Neural cell (in vitro differentiated cells): ENCODE measurements around the gene PCP2. TPM values are rescaled to one million over a fixed set of nuclear protein-coding genes. Genes with fewer than 3 reads are reported as not detected.

Source experiments
- H2AFZ ChIP-seq: fragments of 200-600, 300-800 bp; sonication (generic), shearing (Covaris generic); 2 replicates; pipeline ENCODE4 v1.6.0; 2014; ENCODE audit warnings: low read depth, mild to moderate bottlenecking, antibody characterized with exemption, low read length, moderate library complexity
- H3F3A ChIP-seq: fragments of 200-600 bp; shearing (Covaris generic); 2 replicates; pipeline ENCODE4 v1.6.1; 2016; ENCODE audit warnings: mild to moderate bottlenecking, moderate library complexity, mixed read lengths, antibody characterized with exemption, low read length; ENCODE audit not compliant: insufficient read depth, poor library complexity, severe bottlenecking
- H3K27ac ChIP-seq: fragments of 200-600, 300-800 bp; sonication (generic), shearing (Covaris generic); 2 replicates; pipeline ENCODE4 v1.5.1; 2014; ENCODE audit warnings: mild to moderate bottlenecking, low read length, moderate library complexity
- H3K27me3 ChIP-seq: fragments of 300-800, 200-600 bp; sonication (generic), shearing (Covaris generic); 2 replicates; pipeline ENCODE4 v1.6.0; 2014; ENCODE audit warnings: mild to moderate bottlenecking, low read depth, low read length, moderate library complexity; ENCODE audit not compliant: insufficient read depth
- H3K36me3 ChIP-seq: fragments of 300-800, 200-600 bp; sonication (generic), shearing (Covaris generic); 2 replicates; pipeline ENCODE4 v1.5.1; 2014; ENCODE audit warnings: mild to moderate bottlenecking, antibody characterized with exemption, low read length, moderate library complexity; ENCODE audit not compliant: insufficient read depth
- H3K4me2 ChIP-seq: fragments of 300-800, 200-600 bp; sonication (generic), shearing (Covaris generic); 2 replicates; pipeline ENCODE4 v1.6.0; 2014; ENCODE audit warnings: mild to moderate bottlenecking, low read length
- H3K4me3 ChIP-seq: fragments of 300-800, 200-600 bp; sonication (generic), shearing (Covaris generic); 2 replicates; pipeline ENCODE4 v1.5.1; 2014; ENCODE audit warnings: mild to moderate bottlenecking, low read length, moderate library complexity
- H3K79me2 ChIP-seq: fragments of 200-600 bp; shearing (Covaris generic); replicated peaks from 2 replicates; pipeline ENCODE4 v1.6.0; 2014; ENCODE audit warnings: mild to moderate bottlenecking, low read length, moderate library complexity; ENCODE audit not compliant: insufficient read depth
- H3K9ac ChIP-seq: fragments of 300-800, 200-600 bp; sonication (generic), shearing (Covaris generic); 2 replicates; pipeline ENCODE4 v1.6.1; 2016; ENCODE audit warnings: mild to moderate bottlenecking, low read length, mixed read lengths
- H3K9me2 ChIP-seq: fragments of 200-600 bp; shearing (Covaris generic); 2 replicates; pipeline ENCODE4 v1.6.1; 2016; ENCODE audit warnings: mild to moderate bottlenecking, low read length, mixed read lengths; ENCODE audit not compliant: insufficient read depth
- H3K9me3 ChIP-seq: fragments of 200-600, 300-800 bp; sonication (generic), shearing (Covaris generic); 2 replicates; pipeline ENCODE4 v1.6.1; 2016; ENCODE audit warnings: mild to moderate bottlenecking, mixed run types, low read length, moderate library complexity, mixed read lengths
- H4K20me1 ChIP-seq: fragments of 200-600 bp; shearing (Covaris generic); 2 replicates; pipeline ENCODE4 v1.6.1; 2016; ENCODE audit warnings: mild to moderate bottlenecking, mixed run types; ENCODE audit not compliant: insufficient read depth
- EP300 ChIP-seq: fragments of 450-650 bp; conservative IDR thresholded peaks from 2 replicates; pipeline ENCODE4 v1.6.1; 2014; ENCODE audit warnings: antibody characterized with exemption, mild to moderate bottlenecking, moderate library complexity; ENCODE audit not compliant: poor library complexity, severe bottlenecking
- EZH2 ChIP-seq: fragments of 200-600, 300-800 bp; shearing (Covaris generic), sonication (generic); IDR thresholded peaks from 2 replicates; pipeline ENCODE4 v1.6.1; 2014; ENCODE audit warnings: antibody characterized with exemption, low read length, borderline replicate concordance, mild to moderate bottlenecking; ENCODE audit not compliant: insufficient read depth, poor library complexity, severe bottlenecking
- MXI1 ChIP-seq: fragments of 450-650 bp; conservative IDR thresholded peaks from 2 replicates; pipeline ENCODE4 v1.6.1; 2014; ENCODE audit warnings: antibody characterized with exemption, mild to moderate bottlenecking; ENCODE audit not compliant: poor library complexity, severe bottlenecking
- POLR2AphosphoS5 ChIP-seq: IDR thresholded peaks from 2 replicates; pipeline ENCODE4 v1.6.1; 2012
- RAD21 ChIP-seq: fragments of 450-650 bp; conservative IDR thresholded peaks from 2 replicates; pipeline ENCODE4 v1.6.1; 2014; ENCODE audit warnings: antibody characterized with exemption, mild to moderate bottlenecking, moderate library complexity
- REST ChIP-seq: IDR thresholded peaks from 2 replicates; pipeline ENCODE4 v1.6.1; 2012; ENCODE audit warnings: borderline replicate concordance
- SMC3 ChIP-seq: fragments of 450-650 bp; conservative IDR thresholded peaks from 2 replicates; pipeline ENCODE4 v1.6.1; 2014; ENCODE audit warnings: antibody characterized with exemption, mild to moderate bottlenecking, moderate library complexity; ENCODE audit not compliant: poor library complexity
- TAF1 ChIP-seq: IDR thresholded peaks from 2 replicates; pipeline ENCODE4 v1.6.1; 2012; ENCODE audit warnings: low read depth
- polyA plus RNA-seq: library from polyadenylated mRNA; depleted of rRNA; stranded (reverse); fragments of >200 nt; gene quantifications from 2 replicates; pipeline ENCODE4 v1.2.3, GENCODE V29; 2014
- TF ChIP-seq, protein P1 (sequence below): fragments of 450-650 bp; IDR thresholded peaks from 2 replicates; pipeline ENCODE4 v1.5.1; 2014; ENCODE audit warnings: antibody characterized with exemption, mild to moderate bottlenecking, moderate library complexity; ENCODE audit not compliant: poor library complexity, severe bottlenecking

PCP2 gene
- polyA plus RNA-seq, 1 donor from 2014 or later, result not detected

DNA sequence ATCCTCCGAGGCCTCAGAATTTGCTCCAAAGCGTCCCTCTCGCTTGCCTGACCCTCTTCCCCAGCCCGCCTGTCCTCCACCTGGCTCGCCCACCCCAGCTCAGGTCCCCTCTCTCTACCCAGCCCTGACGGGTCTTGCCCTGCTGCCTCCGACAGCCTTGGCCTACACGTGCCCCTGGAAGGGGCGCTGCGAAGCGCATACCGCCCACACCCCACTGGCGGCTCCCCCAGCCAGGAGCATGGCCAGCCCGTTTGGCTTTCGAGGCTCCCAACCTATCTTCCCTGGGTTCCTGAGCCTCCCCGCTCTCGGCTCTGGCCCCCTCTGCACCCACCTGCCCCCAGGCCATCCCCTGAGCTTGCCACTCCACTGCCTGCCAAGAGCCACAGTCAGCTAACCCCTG is 8.7 kb downstream of the PCP2 start:
- Histone ChIP-seq H3K4me3 (no peak overlapping the region), H2AFZ (no peak overlapping the region), H3K36me3 (no peaks in the 10 kb centered on the region), H3F3A (no peaks in the 10 kb centered on the region), H3K9ac (no peak overlapping the region), H3K9me2 (no peaks in the 10 kb centered on the region), H3K27ac (no peak overlapping the region), H3K27me3 (no peaks in the 10 kb centered on the region), H3K4me2 (no peak overlapping the region), H4K20me1 (no peaks in the 10 kb centered on the region), H3K79me2 (peaks cover 21% of the 10 kb centered on the region), H3K9me3 (no peaks in the 10 kb centered on the region)
- TF ChIP-seq, protein P1, sequence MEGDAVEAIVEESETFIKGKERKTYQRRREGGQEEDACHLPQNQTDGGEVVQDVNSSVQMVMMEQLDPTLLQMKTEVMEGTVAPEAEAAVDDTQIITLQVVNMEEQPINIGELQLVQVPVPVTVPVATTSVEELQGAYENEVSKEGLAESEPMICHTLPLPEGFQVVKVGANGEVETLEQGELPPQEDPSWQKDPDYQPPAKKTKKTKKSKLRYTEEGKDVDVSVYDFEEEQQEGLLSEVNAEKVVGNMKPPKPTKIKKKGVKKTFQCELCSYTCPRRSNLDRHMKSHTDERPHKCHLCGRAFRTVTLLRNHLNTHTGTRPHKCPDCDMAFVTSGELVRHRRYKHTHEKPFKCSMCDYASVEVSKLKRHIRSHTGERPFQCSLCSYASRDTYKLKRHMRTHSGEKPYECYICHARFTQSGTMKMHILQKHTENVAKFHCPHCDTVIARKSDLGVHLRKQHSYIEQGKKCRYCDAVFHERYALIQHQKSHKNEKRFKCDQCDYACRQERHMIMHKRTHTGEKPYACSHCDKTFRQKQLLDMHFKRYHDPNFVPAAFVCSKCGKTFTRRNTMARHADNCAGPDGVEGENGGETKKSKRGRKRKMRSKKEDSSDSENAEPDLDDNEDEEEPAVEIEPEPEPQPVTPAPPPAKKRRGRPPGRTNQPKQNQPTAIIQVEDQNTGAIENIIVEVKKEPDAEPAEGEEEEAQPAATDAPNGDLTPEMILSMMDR, result no peak
- no peak for TF ChIP-seq REST
- TF ChIP-seq SMC3, result no peak
- TF ChIP-seq RAD21, result no peak

- Histone ChIP-seq H3K27ac (no peak overlapping the region), H2AFZ (no peak overlapping the region), H3K79me2 (peaks cover 15% of the 10 kb centered on the region), H3K9me3 (no peaks in the 10 kb centered on the region), H3K27me3 (no peaks in the 10 kb centered on the region), H3K4me2 (no peak overlapping the region), H3F3A (no peaks in the 10 kb centered on the region), H3K36me3 (no peaks in the 10 kb centered on the region), H3K4me3 (no peak overlapping the region), H3K9me2 (no peaks in the 10 kb centered on the region), H4K20me1 (no peaks in the 10 kb centered on the region), H3K9ac (no peak overlapping the region)
- TF ChIP-seq POLR2AphosphoS5, result no peak
- no peak for TF ChIP-seq EP300
- TF ChIP-seq TAF1, result no peak
These were observed 9.6 kb downstream of the PCP2 start for GRCh38 chr19:7623725-7624603.

GRCh38 chr19:7622933-7623685 is 10.4 kb downstream of the PCP2 start:
- Histone ChIP-seq H3K9me2 (no peaks in the 10 kb centered on the region), H3K4me3 (no peak overlapping the region), H3K79me2 (peaks cover 7% of the 10 kb centered on the region), H3K9ac (no peak overlapping the region), H2AFZ (no peak overlapping the region), H3K4me2 (no peak overlapping the region), H4K20me1 (no peaks in the 10 kb centered on the region), H3K36me3 (no peaks in the 10 kb centered on the region), H3F3A (no peaks in the 10 kb centered on the region), H3K9me3 (no peaks in the 10 kb centered on the region), H3K27me3 (no peaks in the 10 kb centered on the region), H3K27ac (no peak overlapping the region)
- no peak for TF ChIP-seq MXI1
- no peak for TF ChIP-seq SMC3
- no peak for TF ChIP-seq EP300
- no peak for TF ChIP-seq EZH2
- no peak for TF ChIP-seq TAF1
- TF ChIP-seq, protein P1, result no peak
- no peak for TF ChIP-seq RAD21
